NCI-H2196 treated with DMSO at 0.1 percent for 48 hours (cell line): ENCODE measurements around the gene CLDN11.
A peak's percentile ranks its signal among the peaks of the same experiment; 100 is the strongest.

Source experiments
- DNase-seq: peaks from one replicate; lab custom pipeline; 2025; ENCODE audit not compliant: unreplicated experiment; lab: John Stamatoyannopoulos, UW

CLDN11 gene

GRCh38 chr3:170418422-170419398 is at the start of gene CLDN11:
Gene CLDN11 (plus strand): TSS chr3:170418868. CDS start chr3:170419067, 199 bp downstream.
- DNase-seq = no peak

DNA sequence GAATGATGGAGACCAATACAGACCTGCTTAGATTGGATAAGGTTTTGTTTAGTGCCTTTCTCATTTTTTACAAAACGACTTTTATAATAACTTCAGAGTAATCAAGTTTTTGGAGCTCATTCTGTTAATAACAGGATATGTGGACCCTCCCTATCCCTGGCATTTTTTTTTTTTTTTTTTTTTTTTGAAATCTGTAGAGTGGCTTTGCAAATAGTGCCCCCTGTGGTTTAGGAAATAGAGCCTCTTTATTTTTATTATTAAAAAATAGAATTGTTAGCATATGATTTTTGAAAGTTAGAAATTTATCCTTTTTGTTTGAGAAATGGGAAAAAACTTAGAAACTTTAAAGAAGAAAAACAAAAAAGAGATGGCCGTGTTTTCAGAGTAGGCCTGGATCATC is 49.7 kb upstream of the CLDN11 start:
- DNase-seq = no peak

DNA sequence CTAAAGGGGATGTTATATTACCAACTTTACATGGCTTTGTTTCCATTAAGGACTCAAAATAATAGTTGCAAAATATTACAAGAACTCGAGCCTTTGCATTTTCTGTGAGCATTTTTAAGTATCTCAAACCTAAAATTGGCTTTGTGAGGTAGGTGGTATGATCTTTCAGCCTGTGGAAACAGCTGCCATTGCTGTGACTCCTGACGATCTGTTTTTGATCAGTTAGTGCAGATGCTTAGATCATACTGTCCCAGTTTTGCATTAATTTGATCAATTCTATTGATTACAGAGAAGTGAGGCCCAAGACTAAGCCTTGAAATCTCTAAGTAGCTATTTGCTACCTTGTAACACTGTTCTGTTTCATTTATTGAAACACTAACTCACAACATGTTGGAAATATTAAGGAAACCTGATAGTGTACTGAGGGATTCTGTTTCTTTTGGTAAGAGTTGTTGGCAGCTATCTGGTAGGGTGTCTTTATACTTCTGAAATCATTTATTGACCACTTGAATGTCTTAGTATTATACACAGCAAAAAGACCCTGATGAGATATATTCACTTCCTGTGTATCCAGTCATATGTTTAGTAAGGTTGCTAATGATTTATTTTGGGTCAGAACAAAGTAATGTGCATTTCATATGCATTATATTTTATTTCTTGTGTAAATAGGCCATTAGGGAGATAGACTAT is 46.3 kb upstream of the CLDN11 start:
- DNase-seq = peak; percentile 50

DNA sequence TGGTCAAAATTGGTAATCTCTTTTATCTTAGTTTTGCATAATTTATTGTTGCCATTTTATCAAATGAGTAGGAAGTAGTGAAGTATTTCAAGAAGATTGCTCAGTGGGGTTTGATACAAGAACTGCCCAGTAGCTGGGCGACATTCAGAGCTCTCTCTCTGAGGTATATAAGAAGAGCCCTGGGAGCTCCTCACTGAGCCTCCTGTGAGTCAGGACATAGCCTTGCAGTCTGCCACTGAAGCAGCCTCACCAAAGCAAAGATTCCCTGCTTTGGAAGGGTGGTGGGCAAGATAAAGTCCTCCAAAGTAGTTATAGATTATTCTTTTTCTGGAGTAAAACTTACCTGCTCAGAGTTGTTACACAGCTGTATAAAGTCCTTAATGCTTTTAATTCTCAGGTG is 35.1 kb upstream of the CLDN11 start:
- DNase-seq = no peak

GRCh38 chr3:170386468-170386867 is 32.2 kb upstream of the CLDN11 start:
- no peak for DNase-seq

DNA sequence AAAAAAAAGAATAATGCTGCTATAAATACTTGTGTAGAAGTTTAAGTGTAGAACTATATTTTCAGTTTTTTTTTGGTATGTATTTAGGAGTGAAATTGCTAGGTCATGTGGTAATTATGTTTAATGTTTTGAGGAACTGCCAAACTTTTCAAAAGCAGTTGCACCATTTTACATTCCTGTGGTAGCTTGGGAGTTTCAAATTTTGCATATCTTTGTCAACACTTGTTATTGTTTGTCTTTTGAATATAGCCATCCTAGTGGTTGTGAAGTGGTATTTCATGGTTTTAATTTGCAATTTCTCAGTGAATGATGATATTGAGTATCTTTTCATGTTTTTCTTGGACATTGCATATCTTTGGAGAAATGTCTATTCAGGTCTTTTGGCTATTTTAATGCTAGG is 30.7 kb upstream of the CLDN11 start:
- DNase-seq = no peak

DNA sequence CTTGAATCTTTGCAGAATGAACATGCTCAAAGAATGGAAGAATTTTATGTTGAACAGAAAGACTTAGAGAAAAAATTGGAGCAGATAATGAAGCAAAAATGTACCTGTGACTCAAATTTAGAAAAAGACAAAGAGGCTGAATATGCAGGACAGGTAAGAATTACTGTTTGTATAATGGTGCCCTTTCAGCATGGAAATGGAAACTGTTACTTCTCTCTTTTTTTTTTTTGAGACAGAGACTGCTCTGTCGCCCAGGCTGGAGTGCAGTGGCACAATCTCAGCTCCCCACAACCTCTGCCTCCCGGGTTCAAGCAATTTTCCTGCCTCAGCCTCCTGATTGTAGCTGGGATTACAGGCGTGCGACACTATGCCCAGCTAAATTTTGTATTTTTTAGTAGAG is 27.6 kb upstream of the CLDN11 start:
- no peak for DNase-seq

DNA sequence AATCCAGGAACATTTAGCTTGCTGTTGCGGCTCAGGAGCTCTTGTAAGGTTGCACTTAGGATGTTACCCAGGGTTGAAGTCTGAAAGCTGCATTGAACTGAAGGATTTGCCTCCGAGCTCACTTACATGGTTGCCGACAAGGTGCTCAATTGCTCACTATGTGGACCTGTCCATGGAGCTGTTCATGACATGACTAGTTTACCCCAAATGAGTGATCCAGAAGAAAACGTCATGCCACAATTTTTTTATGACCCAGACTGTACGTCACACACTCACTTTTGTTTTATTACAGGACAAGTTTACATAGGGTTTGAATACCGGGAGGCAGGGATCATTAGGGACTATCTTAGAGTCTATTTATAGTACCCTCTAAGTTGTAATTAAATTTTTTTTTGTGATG is 21.0 kb upstream of the CLDN11 start:
- no peak for DNase-seq

DNA sequence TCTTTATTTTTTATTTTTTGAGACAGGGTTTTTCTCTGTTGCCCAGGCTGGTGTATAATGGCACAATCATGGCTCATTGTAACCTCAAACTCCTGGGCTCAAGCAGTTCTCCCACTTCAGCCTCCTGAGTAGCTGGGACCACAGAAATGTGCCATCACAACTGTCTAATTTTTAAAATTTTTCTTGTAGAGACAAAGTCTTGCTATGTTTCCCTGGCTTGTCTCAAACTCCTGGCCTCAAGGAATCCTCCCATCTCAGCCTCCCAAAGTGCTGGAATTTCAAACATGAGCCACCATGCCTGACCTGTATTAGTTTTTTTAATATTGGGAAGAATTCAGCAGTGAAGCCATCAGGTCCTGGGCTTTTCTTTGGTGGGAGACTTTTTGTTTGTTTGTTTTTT is 13.6 kb upstream of the CLDN11 start:
- no peak for DNase-seq

GRCh38 chr3:170410428-170411029 is 8.1 kb upstream of the CLDN11 start:
- peak; percentile 27 for DNase-seq

DNA sequence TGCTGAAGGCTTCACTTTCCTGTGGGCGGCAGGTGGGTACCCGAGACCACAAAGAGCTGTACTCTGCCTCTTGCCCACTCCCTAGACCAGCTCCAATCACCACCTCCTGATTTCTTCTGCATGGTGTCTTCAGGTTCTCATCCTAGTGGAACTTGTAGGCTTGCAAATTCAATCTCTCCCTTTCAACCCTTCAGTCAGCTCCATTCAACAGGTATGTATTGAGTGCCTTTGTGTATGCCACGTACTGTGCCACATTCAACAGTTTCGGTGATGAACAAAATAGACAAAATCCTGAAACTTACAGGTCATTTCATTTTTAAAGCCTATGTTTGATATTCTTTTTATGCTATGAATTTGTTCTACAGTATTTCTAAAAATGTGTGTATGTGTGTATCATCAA is 5.4 kb upstream of the CLDN11 start:
- DNase-seq = no peak

GRCh38 chr3:170414202-170414663 is 4.4 kb upstream of the CLDN11 start:
- peak; percentile 58 for DNase-seq

- DNase-seq = no peak
Measured at GRCh38 chr3:170417090-170417489, 1.6 kb upstream of the CLDN11 start.

DNA sequence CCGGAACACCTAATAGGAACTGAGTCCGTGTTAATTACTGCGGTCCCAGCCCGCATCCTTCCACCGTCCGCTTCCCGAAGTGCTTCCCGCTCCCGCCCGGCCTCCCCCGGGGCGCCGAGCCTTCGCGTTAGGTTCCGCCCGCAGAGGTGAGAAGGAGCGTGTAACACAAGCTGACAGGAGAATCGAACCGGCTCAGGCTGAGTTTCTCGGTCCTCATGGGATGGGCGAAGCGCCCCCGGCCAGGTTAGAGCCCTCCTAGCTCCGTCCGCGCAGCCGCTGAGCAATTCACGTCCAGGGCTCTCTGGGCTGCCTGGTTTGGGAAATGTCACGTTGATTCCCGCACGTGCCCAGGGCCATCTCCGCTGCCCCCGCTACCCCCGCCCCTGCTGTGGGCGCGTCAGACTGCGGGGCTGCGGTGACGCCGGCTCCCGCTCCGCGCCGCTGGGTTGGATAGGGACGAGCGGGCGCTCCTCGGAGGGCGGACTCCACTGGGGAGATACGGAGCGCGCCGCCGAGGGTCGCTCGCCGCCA is 954 bp downstream of the CLDN11 start:
- DNase-seq = no peak

DNA sequence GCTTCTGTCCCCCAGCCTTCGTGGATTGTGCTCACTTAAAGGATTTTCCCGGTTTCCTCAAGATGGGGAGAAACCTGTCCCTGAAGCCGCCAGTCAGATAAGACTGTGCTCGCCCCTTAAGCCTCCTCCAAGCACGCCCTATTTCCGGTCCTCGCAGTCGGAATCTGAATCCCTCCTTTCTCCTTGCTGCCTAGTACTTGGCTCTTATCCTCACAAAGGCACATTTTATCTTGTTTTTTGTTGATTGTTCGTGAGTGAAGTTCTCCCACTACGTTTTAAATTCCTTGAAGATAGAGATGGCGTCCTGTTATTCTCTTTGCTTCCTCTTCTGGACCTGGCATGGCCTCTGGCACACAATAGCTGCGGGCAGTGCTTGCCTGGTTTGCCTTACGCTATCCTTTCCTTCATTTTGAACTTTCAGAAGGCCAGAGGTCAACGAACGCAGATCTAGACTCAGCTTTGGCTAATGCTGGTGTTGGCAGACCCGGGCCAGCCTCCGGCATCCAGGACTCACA is 1.7 kb downstream of the CLDN11 start:
- DNase-seq = no peak

GRCh38 chr3:170421111-170421641 is 2.5 kb downstream of the CLDN11 start:
- no peak for DNase-seq

DNA sequence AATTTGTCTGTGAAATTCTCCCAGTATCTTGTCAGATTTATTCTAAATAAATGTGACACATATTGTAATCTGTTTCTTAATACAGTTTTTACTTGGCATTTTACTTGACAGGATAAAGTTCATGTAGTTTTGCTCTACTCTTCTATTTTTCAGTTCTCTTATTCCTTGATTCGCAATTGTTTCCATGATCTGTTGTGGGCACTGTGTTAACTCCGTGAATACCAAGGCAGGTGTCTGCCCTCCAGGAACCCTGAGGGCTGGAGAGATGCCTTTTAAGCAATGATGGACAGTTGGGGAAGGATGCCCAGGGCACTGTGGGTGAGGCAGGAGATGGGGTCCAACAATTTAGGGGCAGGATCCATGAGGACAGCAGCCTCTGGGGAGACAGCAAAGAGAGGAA is 3.1 kb downstream of the CLDN11 start:
- no peak for DNase-seq

GRCh38 chr3:170423001-170423615 is 4.4 kb downstream of the CLDN11 start:
- no peak for DNase-seq

DNA sequence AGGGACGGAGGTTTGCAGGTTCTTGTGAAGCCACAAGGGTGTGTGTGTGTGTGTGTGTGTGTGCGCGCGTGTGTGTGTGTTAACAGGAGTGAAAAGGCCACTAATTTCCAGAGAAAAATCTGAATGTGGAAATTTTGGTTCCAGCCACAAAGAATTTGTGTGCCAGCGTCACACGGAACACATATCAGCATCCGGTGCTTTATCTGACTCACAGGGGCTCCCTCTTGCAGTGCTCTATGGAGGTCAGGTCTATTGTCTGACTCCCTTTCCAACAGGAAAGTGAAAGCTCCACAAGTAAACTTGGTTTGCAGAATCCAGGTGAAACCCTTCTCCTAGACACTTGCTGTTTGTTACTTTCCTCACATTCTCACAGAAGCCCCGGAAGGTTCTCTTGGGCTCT is 6.2 kb downstream of the CLDN11 start:
- DNase-seq = no peak

GRCh38 chr3:170425491-170426239 is 7.0 kb downstream of the CLDN11 start:
- DNase-seq = no peak
